ENCODE data around the gene INTU.

Gene INTU

DNA sequence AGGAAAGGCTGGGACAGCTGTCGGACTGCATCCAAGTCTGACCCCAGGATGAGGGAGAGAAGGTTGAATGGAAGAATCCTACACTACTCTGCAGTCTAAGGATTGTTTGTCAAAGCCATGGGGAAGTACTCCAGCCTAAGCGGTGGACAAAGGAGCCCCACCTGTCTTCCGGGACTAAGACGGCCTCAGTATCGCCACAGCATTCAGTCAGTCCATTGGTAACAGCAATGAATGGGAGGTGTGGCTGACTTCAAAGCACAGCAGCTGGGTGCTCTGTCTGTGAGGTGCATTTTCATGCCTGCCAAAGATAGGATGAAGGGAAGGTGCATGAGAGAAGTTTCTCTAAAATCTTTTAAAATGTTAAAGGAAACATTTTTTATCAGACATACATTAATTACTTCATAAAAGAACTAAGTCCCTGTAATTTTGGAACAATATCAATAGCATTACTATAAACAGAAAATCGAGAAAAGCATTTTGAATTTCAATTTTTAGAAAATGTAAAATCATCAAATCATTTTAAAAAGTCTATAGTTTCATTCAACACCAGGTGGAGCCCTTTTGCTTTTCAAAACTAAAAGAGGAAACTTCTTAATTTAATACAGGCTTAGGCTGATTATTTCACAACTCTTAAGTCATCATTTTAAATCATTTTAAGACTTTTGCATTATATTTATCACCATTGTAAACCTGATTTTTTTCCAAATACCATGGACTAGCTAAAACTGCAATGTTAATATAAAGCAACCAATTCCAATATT is 27.6 kb upstream of the INTU start:
- no peak for TF ChIP-seq POLR2AphosphoS5 (IDR thresholded peaks at IDR 0.05; ENCODE audit: low read depth, low read length)
- TF ChIP-seq, protein P1, sequence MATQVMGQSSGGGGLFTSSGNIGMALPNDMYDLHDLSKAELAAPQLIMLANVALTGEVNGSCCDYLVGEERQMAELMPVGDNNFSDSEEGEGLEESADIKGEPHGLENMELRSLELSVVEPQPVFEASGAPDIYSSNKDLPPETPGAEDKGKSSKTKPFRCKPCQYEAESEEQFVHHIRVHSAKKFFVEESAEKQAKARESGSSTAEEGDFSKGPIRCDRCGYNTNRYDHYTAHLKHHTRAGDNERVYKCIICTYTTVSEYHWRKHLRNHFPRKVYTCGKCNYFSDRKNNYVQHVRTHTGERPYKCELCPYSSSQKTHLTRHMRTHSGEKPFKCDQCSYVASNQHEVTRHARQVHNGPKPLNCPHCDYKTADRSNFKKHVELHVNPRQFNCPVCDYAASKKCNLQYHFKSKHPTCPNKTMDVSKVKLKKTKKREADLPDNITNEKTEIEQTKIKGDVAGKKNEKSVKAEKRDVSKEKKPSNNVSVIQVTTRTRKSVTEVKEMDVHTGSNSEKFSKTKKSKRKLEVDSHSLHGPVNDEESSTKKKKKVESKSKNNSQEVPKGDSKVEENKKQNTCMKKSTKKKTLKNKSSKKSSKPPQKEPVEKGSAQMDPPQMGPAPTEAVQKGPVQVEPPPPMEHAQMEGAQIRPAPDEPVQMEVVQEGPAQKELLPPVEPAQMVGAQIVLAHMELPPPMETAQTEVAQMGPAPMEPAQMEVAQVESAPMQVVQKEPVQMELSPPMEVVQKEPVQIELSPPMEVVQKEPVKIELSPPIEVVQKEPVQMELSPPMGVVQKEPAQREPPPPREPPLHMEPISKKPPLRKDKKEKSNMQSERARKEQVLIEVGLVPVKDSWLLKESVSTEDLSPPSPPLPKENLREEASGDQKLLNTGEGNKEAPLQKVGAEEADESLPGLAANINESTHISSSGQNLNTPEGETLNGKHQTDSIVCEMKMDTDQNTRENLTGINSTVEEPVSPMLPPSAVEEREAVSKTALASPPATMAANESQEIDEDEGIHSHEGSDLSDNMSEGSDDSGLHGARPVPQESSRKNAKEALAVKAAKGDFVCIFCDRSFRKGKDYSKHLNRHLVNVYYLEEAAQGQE (IDR thresholded peaks at IDR 0.05; ENCODE audit: insufficient read depth in 1 of 2, low read depth in 2 of 2, low read length in 2 of 2) = no peak

DNA sequence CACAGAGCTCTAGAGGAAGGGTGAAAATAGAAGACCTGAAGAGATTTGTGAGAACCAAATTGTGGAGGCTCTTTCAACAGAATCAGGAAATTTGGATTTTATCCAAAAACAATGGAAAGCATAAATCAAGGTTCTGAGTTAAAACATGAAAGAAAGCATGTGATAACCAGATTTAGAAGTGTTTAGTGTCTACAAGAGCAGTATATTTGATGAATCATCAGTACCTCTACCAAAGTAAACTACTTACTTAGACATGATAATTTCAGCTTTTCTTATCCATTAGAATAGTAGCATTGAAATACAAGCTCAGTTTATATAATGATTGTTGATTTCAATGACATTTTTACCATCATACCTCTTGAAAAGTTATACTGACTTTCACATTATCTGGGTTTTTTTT is 25.9 kb upstream of the INTU start:
- TF ChIP-seq TAF1 (IDR thresholded peaks at IDR 0.05; ENCODE audit: borderline replicate concordance, insufficient read depth, low read length) = no peak

DNA sequence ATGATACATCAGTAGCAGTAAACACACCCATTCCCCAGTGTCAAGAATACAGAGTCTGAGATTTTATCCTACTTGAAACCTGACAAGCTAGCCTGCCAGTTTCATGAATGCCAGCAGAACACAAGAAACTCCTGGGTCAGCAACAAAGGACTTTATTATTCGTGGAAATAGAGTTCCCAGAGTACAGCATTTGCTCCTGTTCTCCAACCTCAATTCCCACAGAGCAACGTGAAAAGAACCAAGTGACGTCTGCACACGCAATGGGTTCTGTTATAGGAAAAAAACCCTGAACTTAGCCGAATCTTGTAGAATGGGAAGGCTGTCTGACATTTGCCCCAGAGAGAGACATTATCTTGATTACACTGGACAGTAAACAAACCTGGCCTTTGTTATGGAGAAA is 23.3 kb upstream of the INTU start:
- TF ChIP-seq SIN3A (IDR thresholded peaks at IDR 0.05; ENCODE audit: borderline replicate concordance, insufficient read depth, low read length) = no peak
- TF ChIP-seq POLR2AphosphoS5 (IDR thresholded peaks at IDR 0.05; ENCODE audit: low read depth, low read length) = no peak
- TF ChIP-seq, protein P1 (IDR thresholded peaks at IDR 0.05; ENCODE audit: insufficient read depth in 1 of 2, low read depth in 2 of 2, low read length in 2 of 2) = no peak
- TF ChIP-seq TAF1 (IDR thresholded peaks at IDR 0.05; ENCODE audit: borderline replicate concordance, insufficient read depth, low read length) = no peak
- no peak for TF ChIP-seq FOXP2 (optimal IDR thresholded peaks at IDR 0.05; ENCODE audit: borderline replicate concordance, extremely low read depth, extremely low read length, insufficient read depth)

DNA sequence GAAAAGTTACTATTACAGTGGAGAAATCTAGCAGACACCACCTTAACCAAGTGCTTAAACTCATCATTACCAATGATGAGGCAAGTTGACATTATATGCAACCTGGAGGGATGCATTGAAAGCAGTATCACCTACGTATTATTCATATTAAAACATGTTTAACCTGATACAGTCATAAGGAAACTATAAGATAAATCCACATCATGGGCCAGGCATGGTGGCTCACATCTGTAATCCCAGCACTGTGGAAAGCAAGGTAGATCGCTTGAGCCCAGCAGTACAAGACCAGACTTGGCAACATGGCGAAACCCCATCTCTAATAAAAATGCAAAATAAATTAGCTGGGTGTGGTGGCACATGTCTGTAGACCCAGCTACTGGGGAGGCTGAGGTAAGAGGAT is 22.3 kb upstream of the INTU start:
- no peak for TF ChIP-seq SIN3A (IDR thresholded peaks at IDR 0.05; ENCODE audit: borderline replicate concordance, insufficient read depth, low read length)
- TF ChIP-seq POLR2AphosphoS5 (IDR thresholded peaks at IDR 0.05; ENCODE audit: low read depth, low read length) = no peak
- no peak for TF ChIP-seq FOXP2 (optimal IDR thresholded peaks at IDR 0.05; ENCODE audit: borderline replicate concordance, extremely low read depth, extremely low read length, insufficient read depth)
- no peak for TF ChIP-seq TAF1 (IDR thresholded peaks at IDR 0.05; ENCODE audit: borderline replicate concordance, insufficient read depth, low read length)
- TF ChIP-seq, protein P1 (IDR thresholded peaks at IDR 0.05; ENCODE audit: insufficient read depth in 1 of 2, low read depth in 2 of 2, low read length in 2 of 2) = no peak

DNA sequence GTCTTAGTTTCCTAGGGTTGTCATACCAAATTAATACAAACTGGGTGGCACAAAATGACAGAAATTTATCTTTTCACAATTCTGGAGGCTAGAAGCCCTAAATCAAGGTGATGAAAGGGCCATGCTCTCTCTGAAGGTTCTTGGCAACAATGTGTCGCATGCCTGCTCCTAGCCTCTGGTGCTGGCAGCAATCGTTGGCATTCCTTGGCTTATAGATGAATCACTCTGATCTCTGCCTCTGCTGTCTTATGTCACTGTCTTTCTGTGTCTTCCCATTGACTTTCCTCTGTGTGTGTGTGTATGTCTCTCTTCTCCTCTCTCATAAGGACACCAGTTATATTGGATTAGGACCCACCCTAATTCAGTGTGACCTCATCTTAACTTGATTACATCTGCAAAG is 15.9 kb upstream of the INTU start:
- TF ChIP-seq SIN3A (IDR thresholded peaks at IDR 0.05; ENCODE audit: borderline replicate concordance, insufficient read depth, low read length) = no peak
- TF ChIP-seq FOXP2 (optimal IDR thresholded peaks at IDR 0.05; ENCODE audit: borderline replicate concordance, extremely low read depth, extremely low read length, insufficient read depth) = no peak
- TF ChIP-seq TAF1 (IDR thresholded peaks at IDR 0.05; ENCODE audit: borderline replicate concordance, insufficient read depth, low read length) = no peak
- TF ChIP-seq, protein P1 (IDR thresholded peaks at IDR 0.05; ENCODE audit: insufficient read depth in 1 of 2, low read depth in 2 of 2, low read length in 2 of 2) = no peak
- TF ChIP-seq POLR2AphosphoS5 (IDR thresholded peaks at IDR 0.05; ENCODE audit: low read depth, low read length) = no peak

Measured in PFSK-1 (cell line).